SK-N-SH (cell line): ENCODE results near the gene KY. TPM values are rescaled to one million over a fixed set of nuclear protein-coding genes. Genes with fewer than 3 reads are reported as not detected.

Experiments
- CTCF ChIA-PET: fragments of 300-600, 350-600 bp; formaldehyde crosslinking; extraction: SDS; loops from one replicate; lab custom pipeline; 2021; lab: Yijun Ruan, JAX
- POLR2A ChIA-PET: fragments of 350-600 bp; sonication (Branson Sonifier 250); formaldehyde crosslinking; extraction: SDS; loops from one replicate; lab custom pipeline; 2020; ENCODE audit warnings: antibody characterized with exemption, inconsistent platforms; lab: Yijun Ruan, JAX
- DNase-seq: peaks from one replicate; pipeline ENCODE4 v3.0.0; 2012
- H2AFZ ChIP-seq: fragments of 200-600 bp; sonication (generic); 2 replicates; pipeline ENCODE4 v1.8.1; 2016; ENCODE audit warnings: antibody characterized with exemption, mild to moderate bottlenecking, low read depth
- H3F3A ChIP-seq: fragments of 200-600 bp; sonication (generic); replicated peaks from 2 replicates; pipeline ENCODE3; 2016; ENCODE audit warnings: antibody characterized with exemption, mild to moderate bottlenecking; ENCODE audit not compliant: insufficient read depth
- H3K27ac ChIP-seq, 2 experiments: fragments of 200-500 bp in 1 of 2; fragments of 200-600 bp in 1 of 2; sonication (Bioruptor generic) in 1 of 2; sonication (generic), shearing (Covaris generic) in 1 of 2; 2 replicates each; pipeline versions ENCODE4 v1.5.1 to v1.6.1; 2014 to 2016; ENCODE audit warnings: low read depth in 2 of 2, inconsistent platforms in 1 of 2, low read length in 1 of 2, mild to moderate bottlenecking in 1 of 2, mixed read lengths in 1 of 2
- H3K27me3 ChIP-seq: fragments of 200-600 bp; sonication (generic), shearing (Covaris generic); 2 replicates; pipeline ENCODE4 v1.6.1; 2016; ENCODE audit warnings: mixed run types; ENCODE audit not compliant: insufficient read depth
- H3K36me3 ChIP-seq, 2 experiments: fragments of 200-500 bp in 1 of 2; fragments of 200-600 bp in 1 of 2; sonication (Bioruptor generic) in 1 of 2; sonication (generic) in 1 of 2; replicated peaks in 1 of 2; 2 replicates each; pipeline versions ENCODE3 to v1.5.1; 2014 to 2016; ENCODE audit warnings: low read length in 1 of 2, mild to moderate bottlenecking in 1 of 2; ENCODE audit not compliant: insufficient read depth in 2 of 2, control insufficient read depth in 1 of 2
- H3K4me1 ChIP-seq, 2 experiments: fragments of 200-500 bp in 1 of 2; fragments of 200-600 bp in 1 of 2; sonication (Bioruptor generic) in 1 of 2; sonication (generic), shearing (Covaris generic) in 1 of 2; 2 replicates each; pipeline versions ENCODE4 v1.5.1 to v1.6.1; 2014 to 2016; ENCODE audit warnings: low read depth in 1 of 2, low read length in 1 of 2, mixed run types in 1 of 2; ENCODE audit not compliant: insufficient read depth in 2 of 2, control insufficient read depth in 1 of 2
- H3K4me2 ChIP-seq: fragments of 200-600 bp; sonication (generic), shearing (Covaris generic); 2 replicates; pipeline ENCODE4 v1.6.1; 2017; ENCODE audit warnings: mixed run types
- H3K4me3 ChIP-seq, 2 experiments: fragments of 200-500 bp in 1 of 2; fragments of 200-600 bp in 1 of 2; sonication (Bioruptor generic) in 1 of 2; sonication (generic), shearing (Covaris generic) in 1 of 2; 2 replicates each; pipeline versions ENCODE4 v1.5.1 to v1.8.1; 2014 to 2016; ENCODE audit warnings: low read depth in 2 of 2, inconsistent platforms in 1 of 2, low read length in 1 of 2, mild to moderate bottlenecking in 1 of 2, mixed read lengths in 1 of 2, moderate library complexity in 1 of 2
- H3K79me2 ChIP-seq: fragments of 200-600 bp; sonication (generic); 2 replicates; pipeline ENCODE4 v1.8.1; 2017; ENCODE audit warnings: mild to moderate bottlenecking; ENCODE audit not compliant: insufficient read depth
- H3K9ac ChIP-seq: fragments of 200-600 bp; sonication (generic); 2 replicates; pipeline ENCODE4 v1.6.1; 2017; ENCODE audit warnings: mixed run types
- H3K9me2 ChIP-seq: fragments of 200-600 bp; sonication (generic); 2 replicates; pipeline ENCODE4 v1.6.1; 2017; ENCODE audit warnings: mixed run types
- H3K9me3 ChIP-seq: fragments of 200-600 bp; sonication (generic); 2 replicates; pipeline ENCODE4 v1.6.1; 2017; ENCODE audit warnings: mixed run types, mild to moderate bottlenecking, moderate library complexity
- H4K20me1 ChIP-seq: fragments of 200-600 bp; sonication (generic); 2 replicates; pipeline ENCODE4 v1.6.1; 2017; ENCODE audit warnings: mild to moderate bottlenecking, mixed run types; ENCODE audit not compliant: insufficient read depth
- CHD2 ChIP-seq: fragments of 150-350 bp; IDR thresholded peaks from 2 replicates; pipeline ENCODE4 v1.6.1; 2018; ENCODE audit warnings: low read length; ENCODE audit not compliant: partially characterized antibody
- ELF1 ChIP-seq: IDR thresholded peaks from 2 replicates; pipeline ENCODE4 v1.4.0; 2012
- EZH2phosphoT487 ChIP-seq: fragments of 200-600 bp; sonication (generic); IDR thresholded peaks from 2 replicates; pipeline ENCODE4 v1.6.1; 2017; ENCODE audit warnings: low read depth, mixed run types, mild to moderate bottlenecking, antibody characterized with exemption, moderate library complexity, borderline replicate concordance
- FOSL2 ChIP-seq: IDR thresholded peaks from 2 replicates; pipeline ENCODE4 v1.4.0; 2012; ENCODE audit warnings: low read depth, mild to moderate bottlenecking, moderate library complexity, borderline replicate concordance
- FOXM1 ChIP-seq: IDR thresholded peaks from 2 replicates; pipeline ENCODE4 v1.4.0; 2012; ENCODE audit warnings: low read depth, mild to moderate bottlenecking
- GATA2 ChIP-seq: sonication (generic); formaldehyde crosslinking; IDR thresholded peaks from 2 replicates; pipeline ENCODE4 v1.5.0; 2020; ENCODE audit warnings: mild to moderate bottlenecking, missing genetic modification reagents
- JUND ChIP-seq: IDR thresholded peaks from 2 replicates; pipeline ENCODE4 v1.4.0; 2012
- MXI1 ChIP-seq: IDR thresholded peaks from 2 replicates; pipeline ENCODE4 v1.6.1; 2012; ENCODE audit warnings: mild to moderate bottlenecking, low read depth, low read length, improper control_type of control experiment
- NFIC ChIP-seq: IDR thresholded peaks from 2 replicates; pipeline ENCODE4 v1.4.0; 2012; ENCODE audit warnings: borderline replicate concordance
- NRF1 ChIP-seq: IDR thresholded peaks from 2 replicates; pipeline ENCODE4 v1.6.1; 2012; ENCODE audit warnings: low read depth, mild to moderate bottlenecking, low read length
- RAD21 ChIP-seq: IDR thresholded peaks from 2 replicates; pipeline ENCODE4 v1.6.1; 2012; ENCODE audit warnings: mild to moderate bottlenecking, low read length
- RFX5 ChIP-seq: IDR thresholded peaks from 2 replicates; pipeline ENCODE4 v1.6.1; 2012; ENCODE audit warnings: mild to moderate bottlenecking, improper control_type of control experiment, low read length
- SIN3A ChIP-seq: IDR thresholded peaks from 2 replicates; pipeline ENCODE4 v1.6.1; 2012; ENCODE audit warnings: low read depth, mild to moderate bottlenecking, low read length, moderate library complexity, borderline replicate concordance
- TAF1 ChIP-seq: IDR thresholded peaks from 2 replicates; pipeline ENCODE4 v1.6.1; 2012; ENCODE audit warnings: low read depth, mild to moderate bottlenecking, low read length, moderate library complexity, borderline replicate concordance
- TCF12 ChIP-seq: IDR thresholded peaks from 2 replicates; pipeline ENCODE4 v1.4.0; 2012
- USF1 ChIP-seq: IDR thresholded peaks from 2 replicates; pipeline ENCODE4 v1.4.0; 2012; ENCODE audit warnings: low read depth, borderline replicate concordance
- YY1 ChIP-seq: IDR thresholded peaks from 2 replicates; pipeline ENCODE4 v1.4.0; 2012; ENCODE audit warnings: low read depth, mild to moderate bottlenecking
- ZBTB33 ChIP-seq: IDR thresholded peaks from 2 replicates; pipeline ENCODE4 v1.4.0; 2012; ENCODE audit warnings: low read depth, borderline replicate concordance
- WGBS: methylation state at CpG from one replicate; pipeline ENCODE4 v1.1.6; 2017; ENCODE audit warnings: low lambda C conversion rate; 5-methylcytosine and 5-hydroxymethylcytosine counted together
- polyA plus RNA-seq, 3 experiments: library from polyadenylated mRNA; depleted of rRNA; stranded (reverse); fragments of >200 nt; gene quantifications; 2 replicates each; pipeline ENCODE4 v1.2.3, GENCODE V29; 2012
- TF ChIP-seq, protein P1 (sequence below): IDR thresholded peaks from 2 replicates; pipeline ENCODE4; 2012
- TF ChIP-seq, protein P2 (sequence below): IDR thresholded peaks from 2 replicates; pipeline ENCODE4 v1.4.0; 2012; ENCODE audit warnings: low read depth

KY gene
- polyA plus RNA-seq, 1 of the 3 experiments (the other 2 are of a cell fraction) = 2.4 TPM

DNA sequence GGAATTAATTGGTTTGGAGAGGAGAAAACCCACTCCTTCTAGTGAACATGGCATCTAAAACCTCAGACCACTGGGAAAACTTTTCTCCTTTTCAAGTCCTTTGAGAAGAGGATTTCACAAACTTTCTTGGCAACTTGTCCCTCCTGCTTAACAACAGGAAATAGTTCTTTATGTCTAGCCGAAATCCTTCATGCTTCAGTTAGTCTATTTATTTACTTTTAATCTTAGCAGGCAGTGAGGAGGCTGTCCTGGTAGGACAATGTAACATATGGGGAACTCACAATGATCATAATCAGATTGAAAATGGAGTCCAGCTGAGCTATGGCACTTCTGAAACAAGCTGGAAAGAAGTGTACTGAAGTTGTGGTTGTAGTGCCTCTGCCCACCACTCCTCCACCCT, 50.6 kb downstream of the KY start:
- Histone ChIP-seq H3K9me2 (no peaks in the 10 kb centered on the region), H3K4me3 (no peak overlapping the region), H3K9ac (no peak overlapping the region), H3K4me1 (peaks cover 0 to 21% of the 10 kb centered on the region in 2 experiments; a peak in 3 of 4 replicates), H3K27me3 (no peaks in the 10 kb centered on the region), H4K20me1 (no peaks in the 10 kb centered on the region), H2AFZ (no peak overlapping the region), H3K36me3 (no peaks in the 10 kb centered on the region), H3K4me2 (no peak overlapping the region), H3K79me2 (no peaks in the 10 kb centered on the region), H3K9me3 (no peaks in the 10 kb centered on the region), H3F3A (no peaks in the 10 kb centered on the region), H3K27ac (no peak overlapping the region)
- ChIA-PET POLR2A (no interaction called here), CTCF (interaction anchor here (0.6 to 6.1 kb wide), 77 partner anchors 9 to 1444 kb away, joined by 3 to 82 read pairs (median 4); partner anchors contain the start of genes EPHB1 and KY)
- no peak for TF ChIP-seq FOSL2
- no peak for TF ChIP-seq RAD21
- TF ChIP-seq TAF1 = no peak
- no peak for TF ChIP-seq NFIC
- TF ChIP-seq GATA2 (CRISPR knock-in tag) = no peak
- TF ChIP-seq EZH2phosphoT487 = no peak
- TF ChIP-seq ZBTB33 = no peak
- TF ChIP-seq CHD2 = no peak
- no peak for TF ChIP-seq TCF12
- no peak for TF ChIP-seq MXI1
- no peak for DNase-seq
- WGBS = 57% methylated on average over 1 of the region's 1 CpG

DNA sequence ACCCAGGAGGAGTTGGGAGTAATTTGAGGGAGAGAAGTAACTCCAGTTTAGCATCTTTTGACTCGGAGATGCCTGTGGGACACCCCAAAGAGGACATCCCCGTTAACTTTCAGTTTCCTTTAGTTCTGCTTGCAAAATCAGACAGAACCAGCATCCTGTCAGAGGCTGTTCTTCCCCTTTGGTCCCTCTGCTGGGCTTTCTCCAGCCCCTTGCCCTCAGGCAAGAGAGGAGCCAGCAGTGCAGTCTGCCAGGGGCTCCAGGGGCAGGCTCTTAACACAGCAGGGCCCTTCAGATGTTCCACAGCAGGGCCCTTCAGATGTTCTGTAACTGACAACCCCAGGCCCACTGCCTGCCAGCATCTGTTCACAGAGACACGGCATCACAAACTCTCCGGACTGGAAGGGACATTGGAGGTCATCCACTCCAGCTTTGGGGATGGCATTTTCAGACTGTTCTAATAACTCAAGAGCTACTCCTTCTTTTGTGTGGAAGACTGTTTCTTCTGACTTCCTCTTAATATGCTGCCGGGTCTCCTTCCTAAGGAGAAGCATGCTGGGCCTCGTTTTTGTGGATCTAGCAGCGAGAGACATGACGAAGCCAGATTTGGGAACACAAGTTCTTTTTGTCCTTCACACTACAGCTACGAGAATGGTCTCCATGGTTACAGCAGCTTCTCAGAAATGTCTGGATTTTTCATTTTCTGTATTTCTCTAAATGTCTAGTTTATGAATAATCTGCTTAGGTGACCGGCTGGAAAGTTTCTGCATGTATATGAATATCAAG, 51.9 kb downstream of the KY start:
- H2AFZ ChIP-seq = no peak overlapping the region
- no peaks in the 10 kb centered on the region for H3K79me2 ChIP-seq
- POLR2A ChIA-PET = no interaction called here
- H3K9me3 ChIP-seq = no peaks in the 10 kb centered on the region
- H3K36me3 ChIP-seq = no peaks in the 10 kb centered on the region
- CTCF ChIA-PET = interaction anchor here (1.4 to 4.3 kb wide), 2 partner anchors 18 to 79 kb away, joined by 3 to 55 read pairs; no protein-coding TSS in a partner anchor
- no peak overlapping the region for H3K9ac ChIP-seq
- H3K4me3 ChIP-seq = no peak overlapping the region
- peaks cover 0 to 21% of the 10 kb centered on the region in 2 experiments; a peak in 3 of 4 replicates for H3K4me1 ChIP-seq
- no peaks in the 10 kb centered on the region for H3K27me3 ChIP-seq
- H4K20me1 ChIP-seq = no peaks in the 10 kb centered on the region
- DNase-seq = no peak
- no peaks in the 10 kb centered on the region for H3K9me2 ChIP-seq
- no peak overlapping the region for H3K27ac ChIP-seq
- WGBS = 64% methylated on average over 10 of the region's 10 CpGs
- H3F3A ChIP-seq = no peaks in the 10 kb centered on the region
- H3K4me2 ChIP-seq = no peak overlapping the region
- TF ChIP-seq, protein P1, sequence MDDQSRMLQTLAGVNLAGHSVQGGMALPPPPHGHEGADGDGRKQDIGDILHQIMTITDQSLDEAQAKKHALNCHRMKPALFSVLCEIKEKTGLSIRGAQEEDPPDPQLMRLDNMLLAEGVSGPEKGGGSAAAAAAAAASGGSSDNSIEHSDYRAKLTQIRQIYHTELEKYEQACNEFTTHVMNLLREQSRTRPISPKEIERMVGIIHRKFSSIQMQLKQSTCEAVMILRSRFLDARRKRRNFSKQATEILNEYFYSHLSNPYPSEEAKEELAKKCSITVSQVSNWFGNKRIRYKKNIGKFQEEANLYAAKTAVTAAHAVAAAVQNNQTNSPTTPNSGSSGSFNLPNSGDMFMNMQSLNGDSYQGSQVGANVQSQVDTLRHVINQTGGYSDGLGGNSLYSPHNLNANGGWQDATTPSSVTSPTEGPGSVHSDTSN = no peak
- TF ChIP-seq USF1 (no peak), ELF1 (no peak), FOXM1 (no peak), GATA2 (CRISPR knock-in tag) (no peak), NFIC (no peak), RAD21 (no peak), RFX5 (no peak), EZH2phosphoT487 (no peak), SIN3A (no peak), JUND (no peak), NRF1 (no peak), TAF1 (no peak), YY1 (no peak), ZBTB33 (no peak), MXI1 (no peak)
- TF ChIP-seq, protein P2, sequence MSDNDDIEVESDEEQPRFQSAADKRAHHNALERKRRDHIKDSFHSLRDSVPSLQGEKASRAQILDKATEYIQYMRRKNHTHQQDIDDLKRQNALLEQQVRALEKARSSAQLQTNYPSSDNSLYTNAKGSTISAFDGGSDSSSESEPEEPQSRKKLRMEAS = no peak
